ENCODE data around the gene IL1B. TPM values are rescaled to one million over a fixed set of nuclear protein-coding genes. Genes with fewer than 3 reads are reported as not detected.

The IL1B gene
- total and polyA plus RNA-seq, 2 donors (not counting 3 experiments of a cell fraction or from before 2014, with no cell fraction given), result 0.25 TPM; not detected in 1

DNA sequence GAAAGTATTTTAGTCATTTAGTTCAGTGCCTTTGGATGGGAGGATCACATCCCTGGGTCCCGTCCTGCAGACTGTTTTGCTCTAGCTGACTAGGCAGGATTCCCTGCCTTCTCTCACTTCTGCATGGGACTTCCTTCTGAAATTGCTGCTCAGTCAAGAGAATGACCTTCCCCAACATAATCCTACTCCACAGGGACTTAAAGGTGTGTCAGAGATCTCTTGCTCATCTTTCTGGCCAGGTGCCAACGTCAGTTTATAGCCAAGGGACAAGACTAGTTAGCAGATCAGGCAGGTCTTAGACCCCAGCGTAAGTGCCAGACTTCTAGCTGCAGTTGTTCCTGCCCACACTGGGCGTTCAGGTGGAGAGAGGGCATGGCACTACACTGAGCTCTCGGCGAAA is 9.5 kb upstream of the IL1B start:
- ChIA-PET CTCF (interaction anchor here (0.9 kb wide), 1 partner anchor 39 kb away, joined by 4 read pairs; no protein-coding TSS in a partner anchor), POLR2A (no interaction called here)
- no TSS peak for BruUV-seq (replicated peaks)
- FAIRE-seq (no peak), DNase-seq (ENCODE audit: low read depth, low spot score) (no peak)
- H3K9me3 ChIP-seq (replicated peaks; ENCODE audit: control insufficient read depth, insufficient read depth, low read length), result no peaks in the 10 kb centered on the region
- no peaks in the 10 kb centered on the region for H3K9me1 ChIP-seq (replicated peaks; ENCODE audit: control insufficient read depth, extremely low read depth, insufficient read depth, low read length)
- H3K4me3 ChIP-seq (replicated peaks in 1 of 3; ENCODE audit: insufficient read depth in 1 of 3, low read depth in 1 of 3, low read length in 3 of 3), result no peak overlapping the region
- no peak overlapping the region for H3K9ac ChIP-seq (replicated peaks; ENCODE audit: extremely low read depth, insufficient read depth, low read length)
- no peak overlapping the region for H2AFZ ChIP-seq (ENCODE audit: low read depth, low read length)
- H3K4me2 ChIP-seq (ENCODE audit: insufficient read depth, low read length), result no peak overlapping the region
- intact Hi-C loops (cut with micrococcal nuclease), result no loop called here
- TF ChIP-seq FOS (IDR thresholded peaks at IDR 0.05; ENCODE audit: borderline replicate concordance, insufficient read depth, low read length), result no peak
- TF ChIP-seq POLR2A (IDR thresholded peaks at IDR 0.05; ENCODE audit: low read depth, low read length), result no peak
- no peak for TF ChIP-seq JUN (IDR thresholded peaks at IDR 0.05; ENCODE audit: borderline replicate concordance, insufficient read depth, insufficient read length, low read depth)
- TF ChIP-seq, protein P1, sequence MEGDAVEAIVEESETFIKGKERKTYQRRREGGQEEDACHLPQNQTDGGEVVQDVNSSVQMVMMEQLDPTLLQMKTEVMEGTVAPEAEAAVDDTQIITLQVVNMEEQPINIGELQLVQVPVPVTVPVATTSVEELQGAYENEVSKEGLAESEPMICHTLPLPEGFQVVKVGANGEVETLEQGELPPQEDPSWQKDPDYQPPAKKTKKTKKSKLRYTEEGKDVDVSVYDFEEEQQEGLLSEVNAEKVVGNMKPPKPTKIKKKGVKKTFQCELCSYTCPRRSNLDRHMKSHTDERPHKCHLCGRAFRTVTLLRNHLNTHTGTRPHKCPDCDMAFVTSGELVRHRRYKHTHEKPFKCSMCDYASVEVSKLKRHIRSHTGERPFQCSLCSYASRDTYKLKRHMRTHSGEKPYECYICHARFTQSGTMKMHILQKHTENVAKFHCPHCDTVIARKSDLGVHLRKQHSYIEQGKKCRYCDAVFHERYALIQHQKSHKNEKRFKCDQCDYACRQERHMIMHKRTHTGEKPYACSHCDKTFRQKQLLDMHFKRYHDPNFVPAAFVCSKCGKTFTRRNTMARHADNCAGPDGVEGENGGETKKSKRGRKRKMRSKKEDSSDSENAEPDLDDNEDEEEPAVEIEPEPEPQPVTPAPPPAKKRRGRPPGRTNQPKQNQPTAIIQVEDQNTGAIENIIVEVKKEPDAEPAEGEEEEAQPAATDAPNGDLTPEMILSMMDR (IDR thresholded peaks at IDR 0.05; ENCODE audit: extremely low read depth in 1 of 2, insufficient read depth in 1 of 2, low read depth in 1 of 2, low read length in 2 of 2), result no peak
- TF ChIP-seq MYC (IDR thresholded peaks at IDR 0.05; ENCODE audit: low read depth, low read length), result no peak
- no peak for TF ChIP-seq GATA2 (IDR thresholded peaks at IDR 0.05; ENCODE audit: insufficient read depth, insufficient read length, low read depth, low read length)
- TF ChIP-seq POLR2AphosphoS5 (IDR thresholded peaks at IDR 0.05; ENCODE audit: insufficient read depth, low read depth, low read length), result no peak
- no peak for TF ChIP-seq MAX (IDR thresholded peaks at IDR 0.05; ENCODE audit: insufficient read depth, insufficient read length)
- TF ChIP-seq EZH2 (IDR thresholded peaks at IDR 0.05; ENCODE audit: borderline replicate concordance, low read depth, low read length, severe bottlenecking), result no peak
- dilution Hi-C loops (cut with MboI; ENCODE audit: extremely low pct_ligation_motif_present, low sequenced_read_pairs), result no loop called here
- H3K27me3 ChIP-seq (ENCODE audit: control insufficient read depth in 2 of 2, insufficient read depth in 2 of 2, low read length in 2 of 2), result peaks cover 0 to 16% of the 10 kb centered on the region in 2 experiments
- H3K79me2 ChIP-seq (ENCODE audit: control insufficient read depth, insufficient read depth, low read length), result no peaks in the 10 kb centered on the region
- H3K4me1 ChIP-seq (ENCODE audit: control insufficient read depth, extremely low read depth, insufficient read depth, low read length), result no peaks in the 10 kb centered on the region
- H4K20me1 ChIP-seq (replicated peaks; ENCODE audit: control insufficient read depth, extremely low read depth, insufficient read depth, low read length), result no peaks in the 10 kb centered on the region
- no peak overlapping the region for H3K27ac ChIP-seq (ENCODE audit: insufficient read depth, low read depth, low read length)
- no peaks in the 10 kb centered on the region for H3K36me3 ChIP-seq (ENCODE audit: control insufficient read depth in 2 of 2, extremely low read depth in 1 of 2, insufficient read depth in 2 of 2, low read length in 2 of 2)
